ENCODE results near the gene TRPV4.
A peak's percentile ranks its signal among the peaks of the same experiment; 100 is the strongest.

TRPV4 gene

GRCh38 chr12:109880043-109880931 lies 47.1 kb upstream of the TRPV4 start, which contains the start of gene GLTP (continued):
- TF ChIP-seq, protein P1, sequence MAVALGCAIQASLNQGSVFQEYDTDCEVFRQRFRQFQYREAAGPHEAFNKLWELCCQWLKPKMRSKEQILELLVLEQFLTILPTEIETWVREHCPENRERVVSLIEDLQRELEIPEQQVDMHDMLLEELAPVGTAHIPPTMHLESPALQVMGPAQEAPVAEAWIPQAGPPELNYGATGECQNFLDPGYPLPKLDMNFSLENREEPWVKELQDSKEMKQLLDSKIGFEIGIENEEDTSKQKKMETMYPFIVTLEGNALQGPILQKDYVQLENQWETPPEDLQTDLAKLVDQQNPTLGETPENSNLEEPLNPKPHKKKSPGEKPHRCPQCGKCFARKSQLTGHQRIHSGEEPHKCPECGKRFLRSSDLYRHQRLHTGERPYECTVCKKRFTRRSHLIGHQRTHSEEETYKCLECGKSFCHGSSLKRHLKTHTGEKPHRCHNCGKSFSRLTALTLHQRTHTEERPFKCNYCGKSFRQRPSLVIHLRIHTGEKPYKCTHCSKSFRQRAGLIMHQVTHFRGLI (tag by site-specific recombination; IDR thresholded peaks at IDR 0.05): no peak; the same call in 1 of the 2 replicates
- TF ChIP-seq ZNF768 (tag by site-specific recombination; IDR thresholded peaks at IDR 0.05) (no peak), ZFHX2 (tag by site-specific recombination; conservative IDR thresholded peaks at IDR 0.05) (no peak), PATZ1 (tag by site-specific recombination; IDR thresholded peaks at IDR 0.05) (peak; percentile 76), MZF1 (tag by site-specific recombination; IDR thresholded peaks at IDR 0.05; ENCODE audit: borderline replicate concordance) (no peak), SCRT1 (tag by site-specific recombination; IDR thresholded peaks at IDR 0.05; ENCODE audit: borderline replicate concordance) (no peak), ZNF10 (tag by site-specific recombination; IDR thresholded peaks at IDR 0.05) (no peak), MYNN (tag by site-specific recombination; IDR thresholded peaks at IDR 0.05; ENCODE audit: borderline replicate concordance) (no peak), ZNF624 (tag by site-specific recombination; IDR thresholded peaks at IDR 0.05) (no peak), ZBTB17 (tag by site-specific recombination; IDR thresholded peaks at IDR 0.05) (peak; percentile 24; the same call in 1 of the 2 replicates), ZNF518A (tag by site-specific recombination; conservative IDR thresholded peaks at IDR 0.05; ENCODE audit: low read depth) (no peak), KLF10 (tag by site-specific recombination; IDR thresholded peaks at IDR 0.05) (no peak; the same call in 1 of the 2 replicates), ZNF580 (tag by site-specific recombination; IDR thresholded peaks at IDR 0.05) (no peak), ZNF596 (tag by site-specific recombination; IDR thresholded peaks at IDR 0.05) (no peak), KLF9 (tag by site-specific recombination; IDR thresholded peaks at IDR 0.05; ENCODE audit: low read depth) (peak; percentile 49; the same call in 1 of the 2 replicates), PRDM4 (tag by site-specific recombination; IDR thresholded peaks at IDR 0.05) (no peak), ZNF416 (tag by site-specific recombination; IDR thresholded peaks at IDR 0.05) (no peak), ZNF529 (tag by site-specific recombination; IDR thresholded peaks at IDR 0.05; ENCODE audit: insufficient replicate concordance) (no peak), OVOL3 (tag by site-specific recombination; IDR thresholded peaks at IDR 0.05) (no peak), ZNF561 (tag by site-specific recombination; IDR thresholded peaks at IDR 0.05; ENCODE audit: borderline replicate concordance) (no peak), ZBTB1 (tag by site-specific recombination; IDR thresholded peaks at IDR 0.05) (no peak), ZNF341 (tag by site-specific recombination; IDR thresholded peaks at IDR 0.05; ENCODE audit: low read depth) (peak; percentile 78), ZNF391 (tag by site-specific recombination; IDR thresholded peaks at IDR 0.05; ENCODE audit: borderline replicate concordance, low read depth) (peak; percentile 39; the same call in 1 of the 2 replicates), HOXC10 (CRISPR knock-in tag; IDR thresholded peaks at IDR 0.05) (no peak), ZFP69B (tag by site-specific recombination; IDR thresholded peaks at IDR 0.05) (no peak)
- TF ChIP-seq, protein P2, sequence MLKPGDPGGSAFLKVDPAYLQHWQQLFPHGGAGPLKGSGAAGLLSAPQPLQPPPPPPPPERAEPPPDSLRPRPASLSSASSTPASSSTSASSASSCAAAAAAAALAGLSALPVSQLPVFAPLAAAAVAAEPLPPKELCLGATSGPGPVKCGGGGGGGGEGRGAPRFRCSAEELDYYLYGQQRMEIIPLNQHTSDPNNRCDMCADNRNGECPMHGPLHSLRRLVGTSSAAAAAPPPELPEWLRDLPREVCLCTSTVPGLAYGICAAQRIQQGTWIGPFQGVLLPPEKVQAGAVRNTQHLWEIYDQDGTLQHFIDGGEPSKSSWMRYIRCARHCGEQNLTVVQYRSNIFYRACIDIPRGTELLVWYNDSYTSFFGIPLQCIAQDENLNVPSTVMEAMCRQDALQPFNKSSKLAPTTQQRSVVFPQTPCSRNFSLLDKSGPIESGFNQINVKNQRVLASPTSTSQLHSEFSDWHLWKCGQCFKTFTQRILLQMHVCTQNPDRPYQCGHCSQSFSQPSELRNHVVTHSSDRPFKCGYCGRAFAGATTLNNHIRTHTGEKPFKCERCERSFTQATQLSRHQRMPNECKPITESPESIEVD (tag by site-specific recombination; IDR thresholded peaks at IDR 0.05): no peak
